Globus pallidus (tissue), 1 donor: ENCODE results near the gene RGS9.
"Not testable (repeated sequence)": the region's sequence is repeated elsewhere in the genome, so short reads cannot be mapped to it uniquely, and the experiment has no call there.

Experiments
- DNase-seq: peaks from one replicate; pipeline ENCODE4 v3.0.0-alpha.2; 2015; ENCODE audit warnings: low spot score

Gene RGS9

GRCh38 chr17:65115839-65116238 lies 21.3 kb upstream of the RGS9 start:
- DNase-seq = no peak

- not testable (repeated sequence) for DNase-seq
Observed at GRCh38 chr17:65116515-65116914, 20.7 kb upstream of the RGS9 start.

- DNase-seq = no peak
Observed at GRCh38 chr17:65117384-65118035, 19.7 kb upstream of the RGS9 start.

GRCh38 chr17:65121368-65121767 lies 15.8 kb upstream of the RGS9 start:
- no peak for DNase-seq

GRCh38 chr17:65121916-65122806 lies 15.0 kb upstream of the RGS9 start:
- no peak for DNase-seq

- peak; percentile 83 for DNase-seq
Observed at GRCh38 chr17:65122836-65123756, 14.1 kb upstream of the RGS9 start.

- DNase-seq = no peak
Observed at GRCh38 chr17:65123757-65124675, 13.2 kb upstream of the RGS9 start.

GRCh38 chr17:65130832-65131231 lies 6.3 kb upstream of the RGS9 start:
- DNase-seq = no peak

GRCh38 chr17:65131240-65131639 lies 5.9 kb upstream of the RGS9 start:
- DNase-seq = no peak

GRCh38 chr17:65131946-65132345 lies 5.2 kb upstream of the RGS9 start:
- DNase-seq = no peak

- no peak for DNase-seq
Observed at GRCh38 chr17:65134035-65134434, 3.1 kb upstream of the RGS9 start.

GRCh38 chr17:65139101-65139764 lies 2.1 kb downstream of the RGS9 start:
- no peak for DNase-seq

GRCh38 chr17:65142247-65142646 lies 5.1 kb downstream of the RGS9 start:
- no peak for DNase-seq

- DNase-seq = no peak
Observed at GRCh38 chr17:65143889-65144604, 6.9 kb downstream of the RGS9 start.

GRCh38 chr17:65145743-65146142 lies 8.6 kb downstream of the RGS9 start:
- DNase-seq = no peak

GRCh38 chr17:65147955-65148354 lies 10.8 kb downstream of the RGS9 start:
- DNase-seq = no peak

GRCh38 chr17:65154770-65155589 lies 17.8 kb downstream of the RGS9 start:
- DNase-seq = no peak

- no peak for DNase-seq
Observed at GRCh38 chr17:65155622-65156021, 18.5 kb downstream of the RGS9 start.

- no peak for DNase-seq
Observed at GRCh38 chr17:65156185-65156834, 19.1 kb downstream of the RGS9 start.
